T47D (cell line): ENCODE measurements around the gene ADGRG3.

Experiments used
- DNase-seq, 2 experiments: peaks; one replicate each; pipeline versions ENCODE4 v3.0.0 to v3.0.0-alpha.2; 2011 to 2012; ENCODE audit warnings: low read depth in 1 of 2, low spot score in 1 of 2
- JUND ChIP-seq: IDR thresholded peaks from 2 replicates; pipeline ENCODE4 v1.6.1; 2012; ENCODE audit warnings: low read depth
- in situ Hi-C: cut with HindIII; loops from 2 replicates; pipeline ENCODE4 v1.10.0; 2016; ENCODE audit warnings: low sequenced_read_pairs, low pct_unique_long_range_greater_than_20kb

The ADGRG3 gene

GRCh38 chr16:57734925-57735754, 67.0 kb downstream of the ADGRG3 start:
- no peak for TF ChIP-seq JUND
- in situ Hi-C loops, result no loop called here
- DNase-seq, result peak; percentile 95 to 100

GRCh38 chr16:57735755-57736418, 67.8 kb downstream of the ADGRG3 start, which contains the start of gene KATNB1:
KATNB1 (plus strand) TSS chr16:57735770; CDS start chr16:57737244, 1,474 bp downstream.
- no peak for DNase-seq
- in situ Hi-C loops, result no loop called here

DNA sequence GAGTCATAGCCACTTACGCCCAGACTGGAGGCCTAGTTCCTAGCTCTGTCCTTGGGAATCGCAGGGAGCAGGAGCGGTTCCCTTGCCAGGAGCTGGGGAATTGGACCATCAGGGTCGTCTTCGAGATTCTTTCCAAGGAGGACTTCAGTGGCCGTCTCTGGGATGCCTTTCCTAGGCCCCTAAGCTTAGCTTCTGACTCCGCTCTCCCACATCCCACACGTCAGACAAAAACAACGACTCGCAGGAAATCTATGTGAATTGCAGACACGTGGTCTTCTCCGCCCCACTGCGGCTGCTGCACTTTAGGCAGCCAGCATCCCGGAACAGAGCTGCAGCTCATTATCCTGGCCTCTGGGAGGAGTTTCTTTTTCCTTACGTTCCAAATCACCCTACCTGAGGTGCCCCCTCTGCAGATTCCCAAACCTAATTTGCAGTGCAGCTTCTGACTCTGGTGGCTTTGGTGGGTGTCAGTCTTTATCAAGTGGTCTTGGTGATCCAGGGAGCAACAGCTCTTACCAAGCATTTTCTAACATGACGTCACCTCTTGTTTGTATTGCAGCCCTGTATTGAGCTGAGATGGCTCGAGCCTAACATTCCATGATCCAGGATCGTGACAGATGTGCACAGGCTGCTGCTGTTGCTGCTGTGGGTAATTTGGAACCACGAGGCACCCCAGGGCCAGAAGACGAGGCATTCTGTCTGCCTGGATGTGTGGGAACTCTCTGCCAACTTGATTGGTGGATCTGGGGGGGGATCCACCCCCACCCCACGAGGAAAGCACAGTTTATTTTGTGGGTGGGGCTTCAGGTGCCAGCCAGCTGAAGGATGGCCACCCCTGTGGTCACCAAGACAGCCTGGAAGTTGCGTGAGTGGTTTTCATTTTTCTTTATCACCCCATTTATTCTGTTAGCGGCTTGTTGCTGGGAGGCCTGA, 68.6 kb downstream of the ADGRG3 start:
- DNase-seq, result peak in 1 of 2 experiments; percentile 35
- in situ Hi-C loops, result no loop called here

More at GRCh38 chr16:57735755-57736418, 67.8 kb downstream of the ADGRG3 start, which contains the start of gene KATNB1:
- no peak for TF ChIP-seq JUND

GRCh38 chr16:57738844-57739243, 70.7 kb downstream of the ADGRG3 start:
- TF ChIP-seq JUND, result no peak
- no peak for DNase-seq
- in situ Hi-C loops, result no loop called here

More for the DNA sequence above, 68.6 kb downstream of the ADGRG3 start:
- TF ChIP-seq JUND, result no peak
